Stimulated activated naive CD8-positive, alpha-beta T cell treated with anti-CD3 and anti-CD28 coated beads, Interleukin-15, amount 100 ng/mL, for 72 hours (primary cell): ENCODE results near the gene PSAPL1.

Source experiments
- ATAC-seq: fragments of 150-1000 bp; cut with Tn5 transposase; 2 replicates; pipeline ENCODE4 v1.10.0; 2021; ENCODE audit warnings: mild to moderate bottlenecking, moderate library complexity
- DNase-seq, 2 donors: peaks; one replicate each; pipeline ENCODE4 v3.0.0; 2021 to 2022
- H3K27ac Mint-ChIP-seq, 2 donors: one replicate each; pipeline ENCODE4 v1.8.0; 2022; ENCODE audit warnings: mild to moderate bottlenecking in 2 of 2, mixed read lengths in 2 of 2, moderate library complexity in 2 of 2
- H3K27me3 Mint-ChIP-seq: one replicate; pipeline ENCODE4 v1.8.0; 2022; ENCODE audit warnings: mixed read lengths
- H3K4me1 Mint-ChIP-seq: one replicate; pipeline ENCODE4 v1.8.0; 2022; ENCODE audit warnings: mild to moderate bottlenecking, mixed read lengths
- H3K4me3 Mint-ChIP-seq, 2 donors: one replicate each; pipeline ENCODE4 v1.8.0; 2022; ENCODE audit warnings: mild to moderate bottlenecking in 2 of 2, mixed read lengths in 2 of 2, moderate library complexity in 1 of 2
- H3K9me3 Mint-ChIP-seq, 2 donors: one replicate each; pipeline ENCODE4 v1.8.0; 2022; ENCODE audit warnings: mixed read lengths in 2 of 2

The PSAPL1 gene

DNA sequence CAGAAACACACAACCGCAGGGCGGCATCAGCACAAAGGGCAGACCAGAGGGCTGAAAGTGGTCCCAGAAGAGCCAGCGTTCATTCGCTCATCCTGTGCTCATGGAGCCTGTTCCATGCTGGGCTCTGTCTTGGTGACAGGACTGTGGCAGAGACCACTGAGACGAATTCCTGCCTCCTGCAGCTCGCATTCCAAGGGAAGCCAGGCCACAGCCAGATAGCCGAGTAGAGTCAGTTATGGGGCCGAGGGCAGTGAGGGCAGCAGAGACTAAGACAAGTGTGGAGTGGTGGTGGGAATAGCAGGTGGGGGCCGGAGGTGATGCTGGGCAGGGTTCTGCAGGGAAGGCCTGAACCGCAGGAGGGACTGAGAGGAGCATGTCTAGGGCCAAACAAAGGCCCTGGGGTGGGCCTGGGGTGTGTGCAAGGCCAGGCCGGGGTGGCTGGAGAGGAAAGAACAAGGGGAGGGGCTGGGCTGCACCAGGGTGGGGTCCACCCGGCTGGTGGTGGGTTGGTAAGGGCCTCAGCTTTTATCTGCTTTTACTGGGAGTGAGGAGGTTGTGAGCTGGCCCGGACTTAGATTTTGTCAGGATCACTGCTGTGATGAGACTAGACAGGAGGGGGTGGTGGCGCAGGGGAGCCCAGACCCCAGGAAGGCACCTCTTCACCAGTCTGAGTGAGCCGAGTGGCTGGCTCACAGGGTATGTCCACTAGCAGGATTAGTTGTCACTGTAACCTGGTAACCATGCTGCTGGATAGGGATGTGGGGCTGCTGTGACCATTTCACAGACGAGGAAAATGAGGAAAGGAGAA is 6.3 kb downstream of the PSAPL1 start:
- Mint-ChIP-seq H3K9me3 (no peaks in the 10 kb centered on the region), H3K27me3 (no peaks in the 10 kb centered on the region), H3K4me1 (no peaks in the 10 kb centered on the region), H3K4me3 (no peak overlapping the region), H3K27ac (no peak overlapping the region)
- DNase-seq (peak in 1 of 2 donors; percentile 4), ATAC-seq (no peak)

DNA sequence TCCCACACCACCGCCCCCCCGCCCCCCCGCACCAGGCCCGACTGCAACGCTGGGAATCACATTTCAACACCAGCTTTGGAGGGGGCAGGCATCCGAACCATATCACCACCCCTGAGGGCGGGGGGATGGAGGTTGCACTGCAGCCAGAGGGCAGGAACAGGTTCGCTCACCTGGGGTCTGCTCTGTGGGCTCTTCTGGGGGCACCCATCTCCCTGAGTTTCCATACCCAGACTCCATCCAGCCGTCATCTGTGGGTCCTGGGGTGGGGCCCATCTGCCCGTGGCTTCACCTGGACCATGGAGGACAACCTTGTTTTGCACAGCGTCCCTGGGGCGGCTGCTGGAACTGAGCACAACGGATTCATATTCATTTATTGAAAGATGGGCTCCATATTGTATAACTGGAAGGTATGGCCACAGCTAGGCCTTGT is 6.9 kb downstream of the PSAPL1 start:
- H3K27me3 Mint-ChIP-seq: no peaks in the 10 kb centered on the region
- peak in 1 of 2 donors; percentile 4 for DNase-seq
- H3K4me3 Mint-ChIP-seq: no peak overlapping the region
- H3K4me1 Mint-ChIP-seq: no peaks in the 10 kb centered on the region
- H3K9me3 Mint-ChIP-seq: no peaks in the 10 kb centered on the region
- H3K27ac Mint-ChIP-seq: no peak overlapping the region
- no peak for ATAC-seq

DNA sequence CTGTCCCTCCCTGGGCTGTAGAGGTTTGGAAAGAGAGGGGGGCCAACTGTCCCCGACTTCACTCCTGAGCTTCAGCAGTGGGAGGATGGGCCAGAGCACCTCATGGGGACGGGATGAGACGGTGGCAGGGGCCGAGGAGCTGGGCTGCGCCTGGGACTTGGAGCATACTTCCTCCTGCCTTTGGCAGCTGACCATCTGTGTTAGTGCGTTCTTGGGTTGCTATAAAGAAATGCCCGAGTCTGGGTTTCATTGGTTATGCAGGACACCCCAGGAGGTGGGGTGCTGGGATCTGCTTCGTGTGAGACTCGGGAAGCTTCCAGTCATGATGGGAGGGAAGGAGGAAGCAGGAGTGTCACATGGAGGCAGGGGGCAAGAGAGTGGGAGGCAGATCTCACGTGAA is 7.4 kb downstream of the PSAPL1 start:
- no peaks in the 10 kb centered on the region for H3K9me3 Mint-ChIP-seq
- H3K4me3 Mint-ChIP-seq: no peak overlapping the region
- H3K27me3 Mint-ChIP-seq: no peaks in the 10 kb centered on the region
- no peak for ATAC-seq
- peak overlapping the region; percentile 50 to 90 for H3K27ac Mint-ChIP-seq
- H3K4me1 Mint-ChIP-seq: no peaks in the 10 kb centered on the region
- DNase-seq: peak in 1 of 2 donors; percentile 5

DNA sequence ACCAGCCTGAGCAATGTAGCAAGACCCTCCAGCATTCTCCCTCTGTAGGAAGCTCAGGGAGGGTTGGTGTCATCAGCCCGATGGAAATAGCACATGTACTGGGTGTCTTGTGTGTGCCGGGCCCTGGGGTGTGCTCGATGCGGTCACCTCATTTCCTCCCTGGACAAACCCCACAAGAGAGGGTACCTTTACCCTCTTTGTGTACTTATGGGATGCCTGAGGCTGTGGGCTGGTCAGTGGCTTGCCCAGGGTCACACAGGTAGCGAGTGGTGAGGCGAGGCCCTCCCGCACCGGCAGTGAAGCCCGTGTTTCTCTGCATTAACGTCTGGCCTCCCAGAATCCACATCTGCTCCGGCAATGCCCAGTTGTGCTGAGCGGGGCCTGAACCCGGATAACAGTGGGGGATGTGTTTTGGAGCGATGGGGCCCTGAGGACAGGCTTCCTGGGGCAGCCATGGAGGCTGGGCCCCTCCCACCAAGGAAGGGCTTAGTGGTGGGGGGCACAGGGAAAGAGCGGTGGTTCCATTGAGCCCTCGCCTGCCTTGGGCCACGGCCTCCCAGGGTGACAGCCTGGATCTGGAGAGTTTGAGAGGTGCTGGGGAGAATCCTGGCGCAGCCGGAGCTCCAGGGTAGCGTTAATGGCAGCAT is 8.1 kb downstream of the PSAPL1 start:
- H3K4me1 Mint-ChIP-seq: no peaks in the 10 kb centered on the region
- ATAC-seq: no peak
- DNase-seq: peak in 1 of 2 donors; percentile 6
- no peak overlapping the region for H3K4me3 Mint-ChIP-seq
- H3K9me3 Mint-ChIP-seq: no peaks in the 10 kb centered on the region
- no peak overlapping the region for H3K27ac Mint-ChIP-seq
- no peaks in the 10 kb centered on the region for H3K27me3 Mint-ChIP-seq

DNA sequence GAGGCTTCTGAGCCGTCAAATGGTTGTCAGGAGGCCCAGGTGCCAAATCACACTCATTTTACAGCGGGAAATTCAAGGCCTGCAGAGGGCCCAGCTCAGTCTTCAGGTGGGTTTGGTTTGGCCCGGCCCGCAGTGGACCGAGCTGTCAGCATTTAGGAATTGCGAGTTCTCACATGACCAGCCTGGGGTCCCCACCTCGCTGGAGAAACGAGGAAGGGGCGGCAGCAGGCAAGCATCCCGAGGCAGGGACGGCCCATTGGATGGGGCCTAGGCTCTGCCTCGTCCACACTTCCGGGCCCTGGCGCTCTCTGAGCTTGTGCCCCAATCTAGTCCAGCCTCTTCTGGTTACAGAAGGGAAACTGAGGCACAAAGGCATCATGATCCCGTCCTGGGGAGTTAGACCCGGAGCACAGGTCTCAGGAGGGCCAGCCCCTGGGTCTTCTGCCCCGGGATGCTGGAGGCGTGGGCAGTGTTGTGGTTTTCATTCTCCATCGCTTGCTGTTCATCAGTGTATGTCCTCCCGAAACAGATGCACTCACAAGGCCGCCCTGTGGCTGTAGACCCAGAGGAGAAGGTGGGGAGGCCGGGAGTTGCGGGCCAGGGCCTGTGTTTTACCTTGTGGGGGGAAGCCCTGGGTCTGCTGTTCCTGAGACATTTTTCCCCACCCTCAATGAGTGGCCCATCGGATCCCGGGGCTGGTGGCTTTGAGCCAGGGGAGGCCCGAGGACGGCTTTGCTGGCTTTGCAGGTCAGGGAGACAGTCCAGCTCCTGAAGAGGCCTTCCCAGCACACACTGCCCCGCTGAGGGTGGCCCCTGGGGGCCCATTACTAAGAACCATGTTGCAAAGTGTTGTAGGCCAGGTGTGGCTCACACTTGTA is 8.9 kb downstream of the PSAPL1 start:
- Mint-ChIP-seq H3K4me1 (no peaks in the 10 kb centered on the region), H3K9me3 (no peaks in the 10 kb centered on the region), H3K27ac (no peak overlapping the region), H3K4me3 (no peak overlapping the region), H3K27me3 (no peaks in the 10 kb centered on the region)
- no peak for ATAC-seq
- DNase-seq: peak in 1 of 2 donors; percentile 1

DNA sequence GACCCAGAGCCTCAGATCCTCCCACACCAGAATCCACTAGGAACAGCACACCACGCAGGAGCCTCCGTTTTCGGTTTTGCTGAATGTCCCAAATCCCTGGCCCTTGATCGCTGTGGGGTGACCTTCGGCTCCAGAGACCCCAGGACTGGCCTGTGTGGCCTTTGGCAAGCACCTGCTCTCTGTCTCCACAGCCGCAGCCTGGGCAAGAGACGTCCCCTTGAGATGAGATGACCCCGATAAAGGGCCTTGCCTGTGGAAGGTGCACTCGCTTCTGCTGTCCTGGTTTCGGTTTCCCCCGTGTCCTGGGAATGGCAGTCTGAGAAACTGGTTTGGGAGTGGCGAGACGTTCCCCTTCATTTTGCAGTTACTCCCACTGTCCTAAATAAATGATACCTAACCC is 9.6 kb downstream of the PSAPL1 start:
- no peak for DNase-seq
- ATAC-seq: no peak
- peak overlapping the region in 1 of 2 donors; percentile 27 for H3K27ac Mint-ChIP-seq
- H3K9me3 Mint-ChIP-seq: no peaks in the 10 kb centered on the region
- H3K27me3 Mint-ChIP-seq: no peaks in the 10 kb centered on the region
- H3K4me1 Mint-ChIP-seq: no peaks in the 10 kb centered on the region
- H3K4me3 Mint-ChIP-seq: no peak overlapping the region

DNA sequence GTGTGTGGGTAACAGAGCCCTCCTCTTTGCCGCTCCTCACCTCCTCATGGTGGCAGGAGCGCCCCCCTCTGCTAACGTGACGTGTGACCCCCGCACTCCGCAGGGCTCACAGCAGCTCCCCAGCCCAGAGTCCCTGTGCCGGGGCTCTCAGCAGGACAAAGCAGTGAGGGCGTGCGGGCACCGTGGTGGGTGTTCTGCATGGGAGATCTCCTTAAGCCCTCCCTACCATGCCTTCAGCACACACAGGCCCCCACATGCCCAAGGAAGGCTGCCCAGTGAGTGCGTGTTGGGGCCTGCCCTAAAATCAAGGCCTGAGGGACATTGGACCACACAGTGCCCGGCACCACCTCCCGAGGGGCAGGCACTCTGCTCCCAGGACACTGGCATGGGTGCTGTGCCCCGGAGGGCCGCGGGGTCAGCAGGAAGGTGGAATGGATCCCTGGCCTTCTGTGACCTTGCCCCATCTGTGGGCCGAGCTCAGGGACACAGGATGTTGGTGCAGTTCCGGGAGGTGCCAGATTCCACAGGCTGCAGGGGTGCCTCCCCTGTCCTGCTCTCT is 10.1 kb downstream of the PSAPL1 start:
- H3K27ac Mint-ChIP-seq: no peak overlapping the region
- H3K4me3 Mint-ChIP-seq: no peak overlapping the region
- DNase-seq: no peak
- H3K9me3 Mint-ChIP-seq: no peaks in the 10 kb centered on the region
- H3K27me3 Mint-ChIP-seq: no peaks in the 10 kb centered on the region
- H3K4me1 Mint-ChIP-seq: no peaks in the 10 kb centered on the region
- no peak for ATAC-seq

DNA sequence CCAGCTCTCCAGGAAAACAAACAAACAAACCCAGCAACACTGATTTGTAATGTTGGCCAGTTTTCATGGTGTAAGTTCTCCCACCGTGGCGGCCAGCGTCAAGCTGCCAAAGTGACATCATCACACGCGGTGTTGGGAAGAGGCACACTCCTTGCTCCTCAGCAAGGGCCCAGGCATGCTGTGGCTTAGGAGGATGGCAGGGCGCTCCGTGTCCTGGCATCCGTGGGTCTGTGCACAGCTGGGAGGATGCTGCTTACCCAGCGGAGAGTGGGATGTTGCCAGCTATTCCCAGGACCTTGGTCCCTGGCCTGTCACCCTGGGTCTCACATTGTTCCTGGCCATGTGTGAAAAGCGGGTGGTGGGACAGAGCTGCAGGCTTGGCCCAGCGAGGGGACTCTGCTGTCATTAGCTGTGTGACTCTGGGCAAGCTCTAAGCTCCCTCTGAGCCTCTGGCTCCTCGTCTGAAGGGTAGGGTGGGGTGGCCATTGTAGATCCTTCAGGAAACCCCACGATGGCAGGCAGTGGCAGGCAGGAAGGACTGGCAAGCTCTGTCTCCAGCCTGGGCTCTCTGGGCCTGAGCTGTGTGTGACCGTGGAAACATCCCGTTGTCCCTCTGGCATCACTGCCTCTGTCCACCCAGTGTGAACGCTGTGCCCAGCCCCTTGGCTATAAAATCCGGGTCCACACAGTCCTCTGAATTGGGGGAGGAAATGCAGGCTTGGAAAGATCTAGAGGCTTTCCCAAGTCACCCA is 10.8 kb downstream of the PSAPL1 start:
- no peak overlapping the region for H3K27ac Mint-ChIP-seq
- H3K4me1 Mint-ChIP-seq: no peaks in the 10 kb centered on the region
- H3K27me3 Mint-ChIP-seq: no peaks in the 10 kb centered on the region
- H3K4me3 Mint-ChIP-seq: no peak overlapping the region
- H3K9me3 Mint-ChIP-seq: no peaks in the 10 kb centered on the region
- DNase-seq (no peak), ATAC-seq (no peak)

DNA sequence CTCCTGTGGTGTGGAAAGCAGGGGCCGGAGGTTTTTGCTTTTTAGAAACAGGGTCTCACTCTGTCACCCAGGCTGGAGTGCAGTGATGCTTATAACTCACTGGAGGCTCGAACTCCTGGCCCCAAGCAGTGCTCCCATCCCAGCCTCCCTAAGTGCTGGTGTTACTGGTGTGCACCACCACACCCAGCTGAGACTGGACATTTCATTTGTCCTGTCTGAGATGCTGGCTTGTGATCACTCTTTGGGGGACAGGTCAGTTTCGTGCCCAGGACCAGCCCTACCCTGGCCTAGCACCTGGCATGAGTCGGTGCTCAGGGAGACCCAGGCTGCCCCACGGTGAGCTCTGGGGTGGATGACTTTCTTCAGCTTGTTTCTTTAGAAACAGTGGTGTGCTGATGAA is 11.3 kb downstream of the PSAPL1 start:
- Mint-ChIP-seq H3K27ac (no peak overlapping the region), H3K4me3 (no peak overlapping the region), H3K9me3 (peaks cover under 1 to 5% of the 10 kb centered on the region in 2 donors), H3K4me1 (no peaks in the 10 kb centered on the region), H3K27me3 (no peaks in the 10 kb centered on the region)
- ATAC-seq: no peak
- DNase-seq: no peak

DNA sequence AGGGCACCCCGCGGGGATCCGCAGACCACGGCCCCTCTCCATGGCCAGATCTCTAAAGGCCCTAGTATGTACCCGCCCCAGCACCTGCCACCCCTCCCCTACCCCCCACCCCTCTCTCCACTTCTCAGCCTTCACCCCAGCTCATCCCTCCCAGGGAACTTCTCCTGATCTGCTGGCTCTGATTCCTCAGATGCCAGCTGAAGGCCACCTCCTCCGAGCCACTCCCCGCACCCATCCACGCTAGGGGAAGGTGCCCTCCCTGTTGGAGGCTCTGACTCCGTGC is 11.9 kb downstream of the PSAPL1 start:
- ATAC-seq: no peak
- Mint-ChIP-seq H3K4me1 (no peaks in the 10 kb centered on the region), H3K27ac (peak overlapping the region in 1 of 2 donors; percentile 11), H3K27me3 (no peaks in the 10 kb centered on the region), H3K4me3 (no peak overlapping the region), H3K9me3 (peaks cover 6 to 11% of the 10 kb centered on the region in 2 donors)
- DNase-seq: no peak

DNA sequence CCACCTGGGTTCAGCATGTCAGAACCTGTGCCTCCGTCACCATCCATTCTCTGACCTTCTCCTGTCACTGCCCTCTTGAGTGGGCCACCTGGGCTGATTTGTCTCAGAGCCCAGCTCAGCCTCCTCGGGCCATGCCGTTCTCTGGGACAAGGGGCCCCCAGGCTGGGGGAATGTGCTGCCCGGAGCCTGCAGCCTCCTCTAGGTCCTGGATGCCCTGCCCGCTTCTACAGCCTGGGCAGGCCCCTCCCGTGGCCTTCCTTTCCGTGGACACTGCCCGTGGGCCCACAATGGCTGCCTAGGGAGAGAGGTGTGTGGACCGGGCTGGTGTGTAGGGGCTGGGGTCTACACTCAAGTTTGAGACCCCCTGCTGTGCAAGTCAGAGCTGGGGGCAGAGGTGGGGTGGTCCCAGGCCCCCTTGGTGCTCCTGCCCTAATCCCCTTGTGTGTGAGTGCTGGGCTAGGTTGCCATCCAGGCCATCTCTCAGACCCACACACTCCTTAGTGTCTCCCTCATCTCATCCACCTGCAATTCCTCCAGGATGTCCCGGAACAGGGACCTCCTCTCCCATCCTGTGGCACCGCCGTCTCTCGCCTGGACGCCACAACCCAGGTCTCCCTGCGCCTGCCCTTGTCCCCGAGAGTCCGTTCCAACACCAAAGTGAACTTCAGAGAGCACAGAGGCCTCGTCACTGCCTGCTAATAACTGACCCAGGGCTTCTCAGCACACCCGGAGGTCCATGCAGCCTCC is 12.4 kb downstream of the PSAPL1 start:
- peak; percentile 16 for ATAC-seq
- DNase-seq: peak in 1 of 2 donors; percentile 2
- H3K4me1 Mint-ChIP-seq: no peaks in the 10 kb centered on the region
- peak overlapping the region in 1 of 2 donors; percentile 31 for H3K27ac Mint-ChIP-seq
- H3K4me3 Mint-ChIP-seq: no peak overlapping the region
- H3K27me3 Mint-ChIP-seq: no peaks in the 10 kb centered on the region
- H3K9me3 Mint-ChIP-seq: peaks cover 6 to 11% of the 10 kb centered on the region in 2 donors

DNA sequence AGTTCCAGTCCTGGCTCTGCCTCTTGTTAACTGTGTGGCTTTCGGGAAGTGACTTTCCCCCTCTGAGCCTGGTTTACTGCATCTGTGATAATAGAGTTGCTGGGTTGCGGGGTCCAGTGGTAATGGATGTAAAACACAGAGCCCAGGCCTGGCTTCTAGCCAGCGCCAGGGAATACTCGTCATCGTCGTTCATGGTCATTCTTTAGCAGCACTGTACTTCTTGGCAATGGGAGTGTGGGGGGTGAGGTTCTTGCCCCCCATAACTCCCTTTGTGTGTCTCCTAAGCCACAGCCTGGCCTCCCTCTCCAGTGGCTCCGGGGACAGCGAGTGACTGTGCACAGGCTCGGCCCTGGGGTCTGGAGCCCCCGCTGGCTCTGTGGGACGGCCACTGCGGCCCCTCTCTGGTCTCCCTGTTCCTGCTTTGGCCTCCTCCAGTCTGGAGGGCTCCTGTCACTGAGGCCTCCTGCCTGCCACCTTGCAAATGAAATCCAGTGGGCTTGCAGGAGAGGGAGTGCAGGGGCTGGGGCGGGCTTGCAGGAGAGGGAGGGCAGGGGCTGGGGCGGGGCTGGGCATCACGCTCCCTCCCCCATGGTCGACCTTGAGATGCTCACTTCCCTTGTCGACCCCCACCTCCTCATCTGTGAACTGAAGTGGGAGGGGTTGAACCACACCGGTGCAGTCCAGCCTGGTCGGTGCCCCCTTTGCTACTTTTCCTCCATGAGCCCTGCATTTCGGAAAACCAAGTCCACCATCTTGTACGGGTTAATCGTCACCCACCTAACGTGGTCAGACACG is 13.2 kb downstream of the PSAPL1 start:
- ATAC-seq (no peak), DNase-seq (peak in 1 of 2 donors; percentile 2)
- Mint-ChIP-seq H3K4me3 (no peak overlapping the region), H3K9me3 (peaks cover 6 to 15% of the 10 kb centered on the region in 2 donors), H3K4me1 (no peaks in the 10 kb centered on the region), H3K27ac (peak overlapping the region in 1 of 2 donors; percentile 31), H3K27me3 (peaks cover 4% of the 10 kb centered on the region)

DNA sequence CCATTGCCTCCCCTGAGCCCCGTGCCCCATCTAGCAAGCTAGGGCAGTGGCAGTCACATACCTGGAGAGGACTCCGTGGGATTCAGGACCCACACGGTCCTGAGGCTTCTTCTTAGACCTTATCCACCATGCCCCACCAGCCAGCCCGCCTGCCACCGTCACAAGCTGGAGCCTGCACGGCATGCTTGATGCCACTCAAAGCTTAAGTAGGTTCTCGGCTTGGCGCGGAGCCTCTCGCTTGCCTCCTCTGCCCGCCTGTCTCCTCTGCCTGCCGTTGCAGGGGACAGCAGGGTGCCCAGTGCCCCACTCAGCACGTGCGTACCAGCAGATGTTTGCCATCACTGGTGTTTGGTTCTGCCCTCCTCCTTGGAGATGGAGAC is 14.1 kb downstream of the PSAPL1 start:
- Mint-ChIP-seq H3K9me3 (peaks cover 6 to 18% of the 10 kb centered on the region in 2 donors), H3K4me3 (no peak overlapping the region), H3K27ac (no peak overlapping the region), H3K27me3 (peaks cover 5% of the 10 kb centered on the region), H3K4me1 (no peaks in the 10 kb centered on the region)
- no peak for DNase-seq
- ATAC-seq: no peak
